ENCODE measurements around the gene C9orf43. TPM values are rescaled to one million over a fixed set of nuclear protein-coding genes. Genes with fewer than 3 reads are reported as not detected.

Gene C9orf43
- polyA plus RNA-seq, 2 of the 4 experiments (the other 2 are of a cell fraction), result 0.50 to 1.0 TPM

DNA sequence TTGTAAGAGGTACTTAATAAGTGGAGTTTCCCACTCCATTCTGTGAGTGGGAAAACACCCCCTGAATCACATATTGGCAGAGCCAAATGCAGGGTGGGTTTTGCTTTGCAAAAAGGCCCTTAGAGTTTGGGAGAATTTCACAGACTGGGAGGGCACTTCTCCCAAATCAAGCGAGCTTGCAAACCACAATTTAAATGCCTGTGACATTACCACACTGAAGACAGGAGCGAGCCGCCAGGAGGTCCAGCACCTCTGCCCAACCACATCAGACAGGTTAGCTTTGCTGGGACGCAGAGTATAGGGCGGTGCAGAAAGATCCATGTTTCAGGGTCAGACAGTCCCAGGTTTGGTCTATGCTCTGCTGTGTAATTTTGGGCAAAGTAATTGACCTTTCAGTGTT, 11.8 kb upstream of the C9orf43 start:
- ATAC-seq, result no peak
- Histone ChIP-seq H3K9me3 (no peaks in the 10 kb centered on the region), H3K4me2 (no peak overlapping the region), H3K4me3 (no peak overlapping the region), H3K4me1 (peaks cover 10% of the 10 kb centered on the region; the same call in 1 of the 3 replicates), H3K27ac (no peak overlapping the region)
- TF ChIP-seq, protein P1, sequence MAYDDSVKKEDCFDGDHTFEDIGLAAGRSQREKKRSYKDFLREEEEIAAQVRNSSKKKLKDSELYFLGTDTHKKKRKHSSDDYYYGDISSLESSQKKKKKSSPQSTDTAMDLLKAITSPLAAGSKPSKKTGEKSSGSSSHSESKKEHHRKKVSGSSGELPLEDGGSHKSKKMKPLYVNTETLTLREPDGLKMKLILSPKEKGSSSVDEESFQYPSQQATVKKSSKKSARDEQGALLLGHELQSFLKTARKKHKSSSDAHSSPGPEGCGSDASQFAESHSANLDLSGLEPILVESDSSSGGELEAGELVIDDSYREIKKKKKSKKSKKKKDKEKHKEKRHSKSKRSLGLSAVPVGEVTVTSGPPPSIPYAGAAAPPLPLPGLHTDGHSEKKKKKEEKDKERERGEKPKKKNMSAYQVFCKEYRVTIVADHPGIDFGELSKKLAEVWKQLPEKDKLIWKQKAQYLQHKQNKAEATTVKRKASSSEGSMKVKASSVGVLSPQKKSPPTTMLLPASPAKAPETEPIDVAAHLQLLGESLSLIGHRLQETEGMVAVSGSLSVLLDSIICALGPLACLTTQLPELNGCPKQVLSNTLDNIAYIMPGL (CRISPR knock-in tag; IDR thresholded peaks at IDR 0.05; ENCODE audit: borderline replicate concordance), result no peak
- TF ChIP-seq ESRRA (IDR thresholded peaks at IDR 0.05; ENCODE audit: borderline replicate concordance, low read length), result no peak
- TF ChIP-seq, protein P2, sequence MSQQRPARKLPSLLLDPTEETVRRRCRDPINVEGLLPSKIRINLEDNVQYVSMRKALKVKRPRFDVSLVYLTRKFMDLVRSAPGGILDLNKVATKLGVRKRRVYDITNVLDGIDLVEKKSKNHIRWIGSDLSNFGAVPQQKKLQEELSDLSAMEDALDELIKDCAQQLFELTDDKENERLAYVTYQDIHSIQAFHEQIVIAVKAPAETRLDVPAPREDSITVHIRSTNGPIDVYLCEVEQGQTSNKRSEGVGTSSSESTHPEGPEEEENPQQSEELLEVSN (IDR thresholded peaks at IDR 0.05; ENCODE audit: borderline replicate concordance, low read depth), result no peak
- TF ChIP-seq RAD21 (conservative IDR thresholded peaks at IDR 0.05 in 1 of 2, IDR thresholded peaks at IDR 0.05 in 1 of 2), result no peak
- no peak for TF ChIP-seq NR3C1 (IDR thresholded peaks at IDR 0.05)
- no peak for TF ChIP-seq MYC (IDR thresholded peaks at IDR 0.05; ENCODE audit: borderline replicate concordance, low read length)
- 91% methylated on average over 5 of the region's 5 CpGs for WGBS (ENCODE audit: missing lambda C conversion rate)
- no peak for FAIRE-seq
- ChIA-PET CTCF (interaction anchor here (0.5 to 7.3 kb wide), 6 partner anchors 9 to 938 kb away, joined by 3 to 56 read pairs (median 8); no protein-coding TSS in a partner anchor), POLR2A (no interaction called here)
- DNase-seq (ENCODE audit: low read depth in 1 of 2, low spot score in 1 of 2), result no peak

DNA sequence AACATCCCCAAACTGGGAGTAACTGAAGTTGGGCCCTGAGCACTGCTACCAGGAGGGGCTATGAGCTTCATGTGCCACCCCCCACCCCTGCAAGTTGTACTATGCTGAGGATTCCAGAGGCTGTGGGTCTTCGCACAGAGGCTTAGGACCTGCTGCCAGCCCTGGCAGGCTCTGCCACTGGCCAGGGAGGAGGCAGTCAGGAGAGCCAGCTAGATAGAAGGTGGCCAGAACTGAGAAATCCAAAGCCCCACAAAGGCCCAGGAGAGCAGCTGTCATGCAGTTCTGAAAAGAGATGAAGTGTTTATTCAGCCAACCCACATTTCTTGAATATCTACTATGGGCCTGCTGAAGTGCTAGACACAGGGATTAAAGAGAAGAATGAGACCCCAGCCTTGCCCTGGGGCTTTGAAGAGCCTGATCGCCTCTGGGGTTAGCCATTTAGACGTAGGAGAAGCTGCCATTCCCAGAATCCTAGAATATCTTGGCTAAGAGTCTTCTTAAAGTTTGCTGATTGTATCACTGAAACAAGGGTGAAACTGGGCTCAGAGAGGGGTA, 10.8 kb upstream of the C9orf43 start:
- H3K4me3 ChIP-seq, result no peak overlapping the region; the same call in 2 of the 3 replicates
- DNase-seq (ENCODE audit: low read depth in 1 of 2, low spot score in 1 of 2) (no peak), FAIRE-seq (no peak), ATAC-seq (no peak)
- H3K4me1 ChIP-seq, result peaks cover 10% of the 10 kb centered on the region; the same call in 1 of the 3 replicates
- H3K4me2 ChIP-seq, result peak overlapping the region; percentile 83
- CTCF ChIA-PET, result interaction anchor here (0.7 to 7.3 kb wide), 12 partner anchors 11 to 257 kb away, joined by 3 to 56 read pairs (median 10); partner anchors contain the start of genes C9orf43, CDC26, POLE3 and PRPF4
- TF ChIP-seq SREBF2 (IDR thresholded peaks at IDR 0.05) (no peak), RFX5 (IDR thresholded peaks at IDR 0.05) (no peak), FOSL2 (IDR thresholded peaks at IDR 0.05) (no peak), FOSL2 (CRISPR knock-in tag; IDR thresholded peaks at IDR 0.05) (no peak), EHMT2 (IDR thresholded peaks at IDR 0.05; ENCODE audit: low read depth) (no peak), JUNB (IDR thresholded peaks at IDR 0.05) (no peak), HDAC2 (IDR thresholded peaks at IDR 0.05) (no peak), PHF8 (IDR thresholded peaks at IDR 0.05; ENCODE audit: borderline replicate concordance, low read depth) (no peak), GATA3 (IDR thresholded peaks at IDR 0.05; ENCODE audit: borderline replicate concordance) (no peak), HOXB5 (CRISPR knock-in tag; IDR thresholded peaks at IDR 0.05) (no peak), ZSCAN20 (CRISPR knock-in tag; IDR thresholded peaks at IDR 0.05) (no peak), CEBPB (IDR thresholded peaks at IDR 0.05) (no peak), POLR2A (IDR thresholded peaks at IDR 0.05; ENCODE audit: low read length) (no peak), CHD4 (IDR thresholded peaks at IDR 0.05; ENCODE audit: borderline replicate concordance) (no peak)
- TF ChIP-seq, protein P3, sequence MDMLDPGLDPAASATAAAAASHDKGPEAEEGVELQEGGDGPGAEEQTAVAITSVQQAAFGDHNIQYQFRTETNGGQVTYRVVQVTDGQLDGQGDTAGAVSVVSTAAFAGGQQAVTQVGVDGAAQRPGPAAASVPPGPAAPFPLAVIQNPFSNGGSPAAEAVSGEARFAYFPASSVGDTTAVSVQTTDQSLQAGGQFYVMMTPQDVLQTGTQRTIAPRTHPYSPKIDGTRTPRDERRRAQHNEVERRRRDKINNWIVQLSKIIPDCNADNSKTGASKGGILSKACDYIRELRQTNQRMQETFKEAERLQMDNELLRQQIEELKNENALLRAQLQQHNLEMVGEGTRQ (IDR thresholded peaks at IDR 0.05), result no peak
- H3K9me3 ChIP-seq, result no peaks in the 10 kb centered on the region
- WGBS (ENCODE audit: missing lambda C conversion rate), result 92% methylated on average over 3 of the region's 3 CpGs
- H3K27ac ChIP-seq, result no peak overlapping the region
- POLR2A ChIA-PET, result interaction anchor here (1.2 to 1.8 kb wide), 2 partner anchors 11 to 125 kb away, joined by 4 to 12 read pairs; partner anchors contain the start of genes C9orf43, CDC26, POLE3 and PRPF4

Data from A549 (cell line).